T-helper 1 cell (primary cell): ENCODE data around the gene MRC1.
"Not testable (repeated sequence)": the region's sequence is repeated elsewhere in the genome, so short reads cannot be mapped to it uniquely, and the experiment has no call there.

ENCODE experiments used
- DNase-seq, 5 donors: peaks; one replicate each; pipeline ENCODE4 v3.0.0-alpha.2; 2012 to 2020

Gene MRC1

DNA sequence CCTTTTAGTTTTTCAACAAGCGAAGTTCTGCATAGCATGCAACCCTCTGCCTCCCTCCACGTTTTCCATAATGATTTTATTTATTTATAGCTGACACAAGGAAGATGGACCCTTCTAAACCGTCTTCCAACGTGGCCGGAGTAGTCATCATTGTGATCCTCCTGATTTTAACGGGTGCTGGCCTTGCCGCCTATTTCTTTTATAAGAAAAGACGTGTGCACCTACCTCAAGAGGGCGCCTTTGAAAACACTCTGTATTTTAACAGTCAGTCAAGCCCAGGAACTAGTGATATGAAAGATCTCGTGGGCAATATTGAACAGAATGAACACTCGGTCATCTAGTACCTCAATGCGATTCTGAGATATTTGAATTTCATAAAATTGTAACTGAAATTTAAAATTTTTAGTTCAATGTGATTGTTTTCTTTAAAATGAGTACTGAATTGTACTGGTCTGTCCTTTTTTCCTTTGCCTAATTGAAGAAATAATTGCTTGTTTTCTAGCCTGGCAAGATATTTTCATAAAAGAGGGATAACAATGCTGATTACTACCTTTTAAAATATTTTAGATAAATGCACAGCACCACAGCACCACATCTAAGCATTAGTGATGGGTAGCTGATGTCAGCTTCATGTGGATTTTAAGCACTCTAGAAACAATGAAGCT is 101.1 kb downstream of the MRC1 start:
- peak in 1 of 5 donors; percentile 4 for DNase-seq

DNA sequence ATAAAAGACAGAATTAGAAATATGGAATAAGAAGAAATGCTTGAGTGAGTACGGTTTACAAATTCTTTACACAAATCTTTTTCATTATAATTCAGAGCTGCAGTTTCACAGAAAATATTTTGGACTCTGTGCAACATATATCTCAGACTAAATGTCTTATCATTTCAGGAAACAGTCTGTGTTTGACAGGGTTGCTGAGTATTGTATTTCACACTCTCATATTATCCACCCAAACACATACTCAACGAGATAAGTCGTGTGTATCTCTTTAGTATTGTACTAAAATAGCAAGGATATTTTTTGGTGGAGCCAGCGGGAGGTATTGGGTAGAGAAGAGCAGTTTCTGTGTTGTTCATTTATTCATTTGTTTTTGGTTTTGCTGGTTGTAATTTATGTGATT is 103.6 kb downstream of the MRC1 start:
- no peak for DNase-seq

- DNase-seq: no peak
Observed at GRCh38 chr10:17913604-17914003, 104.5 kb downstream of the MRC1 start.

- no peak for DNase-seq
Observed at GRCh38 chr10:17914169-17915045, 105.3 kb downstream of the MRC1 start.

- DNase-seq: no peak
Observed at GRCh38 chr10:17915181-17915580, 106.0 kb downstream of the MRC1 start.

GRCh38 chr10:17918187-17918903 is 109.2 kb downstream of the MRC1 start:
- no peak for DNase-seq

- no peak for DNase-seq
Observed at GRCh38 chr10:17921378-17921777, 112.2 kb downstream of the MRC1 start.

- DNase-seq: no peak
Observed at GRCh38 chr10:17923728-17924127, 114.6 kb downstream of the MRC1 start.

GRCh38 chr10:17943033-17943745 is 134.0 kb downstream of the MRC1 start:
- no peak for DNase-seq

DNA sequence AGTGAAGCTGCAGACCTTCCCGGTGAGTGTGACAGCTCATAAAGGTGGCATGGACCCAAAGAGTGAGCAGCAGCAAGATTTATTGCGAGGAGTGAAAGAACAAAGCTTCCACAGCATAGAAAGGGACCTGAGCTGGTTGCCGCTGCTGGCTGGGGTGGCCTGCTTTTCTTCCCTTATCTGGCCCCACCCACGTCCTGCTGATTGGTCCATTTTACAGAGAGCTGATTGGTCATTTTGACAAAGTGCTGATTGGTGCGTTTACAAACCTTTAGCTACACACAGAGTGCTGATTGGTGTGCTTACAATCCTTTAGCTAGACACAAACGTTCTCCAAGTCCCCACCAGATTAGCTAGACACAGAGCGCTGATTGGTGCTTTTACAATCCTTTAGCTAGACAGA is 141.1 kb downstream of the MRC1 start:
- DNase-seq: not testable (repeated sequence)

DNA sequence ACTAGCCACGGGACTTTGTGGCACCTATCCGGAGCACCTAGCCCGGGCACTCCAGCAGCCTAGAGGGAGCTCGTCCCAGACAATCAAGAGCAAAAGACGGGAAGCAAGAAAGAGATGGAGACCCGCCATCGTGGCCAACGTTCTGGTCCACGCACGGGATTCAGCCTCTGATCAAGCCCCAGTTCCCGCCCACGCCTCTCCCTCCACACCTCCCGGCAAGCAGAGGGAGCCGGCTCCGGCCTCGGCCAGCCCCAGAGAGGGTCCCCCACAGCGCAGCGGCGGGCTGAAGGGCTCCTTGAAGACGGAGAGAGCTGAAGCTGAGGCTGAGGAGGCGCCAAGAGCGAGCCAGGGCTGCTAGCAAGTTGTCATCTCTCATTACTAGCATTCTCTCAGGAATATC is 141.6 kb downstream of the MRC1 start:
- DNase-seq: no peak

GRCh38 chr10:17951868-17952371 is 142.8 kb downstream of the MRC1 start, which contains the start of gene SLC39A12:
TSS of gene SLC39A12 (plus strand) at chr10:17951918. CDS start at chr10:17953277, 1,359 bp downstream.
- no peak for DNase-seq

GRCh38 chr10:17954372-17954771 is 145.2 kb downstream of the MRC1 start:
- DNase-seq: not testable (repeated sequence)

DNA sequence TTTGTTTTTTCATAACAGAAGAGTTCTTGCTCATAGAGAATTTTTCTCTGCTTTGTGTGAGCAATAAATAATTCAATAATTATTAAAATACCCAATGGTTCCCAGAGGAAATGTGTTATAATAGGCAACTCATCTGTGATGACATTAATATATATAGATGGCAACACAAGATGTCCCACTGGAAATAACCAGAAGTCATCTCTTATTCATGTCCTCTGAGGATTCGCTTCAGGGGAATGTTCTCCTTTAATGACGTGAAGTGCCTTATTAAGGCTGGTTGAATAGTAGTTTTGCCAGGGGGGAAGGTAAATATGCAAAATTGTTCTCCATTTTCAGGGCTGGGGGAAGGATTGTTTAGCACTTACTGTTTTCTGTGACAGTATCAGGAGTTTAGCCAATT is 145.7 kb downstream of the MRC1 start:
- no peak for DNase-seq

- no peak for DNase-seq
Observed at GRCh38 chr10:17958049-17958448, 148.9 kb downstream of the MRC1 start.

GRCh38 chr10:17959870-17960269 is 150.7 kb downstream of the MRC1 start:
- DNase-seq: no peak
